Keratinocyte (primary cell): Measurements from ENCODE around the gene KSR2. TPM values are rescaled to one million over a fixed set of nuclear protein-coding genes. Genes with fewer than 3 reads are reported as not detected.

Experiments
- DNase-seq: peaks from one replicate; pipeline ENCODE4 v3.0.0-alpha.2; 2011; ENCODE audit warnings: low read depth, missing footprints, low spot score
- FAIRE-seq: peaks from 2 replicates; lab custom pipeline; 2011; peaks lifted over from hg19 to GRCh38; lab: Jason Lieb, UNC
- H2AFZ ChIP-seq: 2 replicates; pipeline ENCODE4 v1.6.0; 2012; ENCODE audit warnings: low read length, control low read depth, inconsistent platforms; ENCODE audit not compliant: control insufficient read depth
- H3K27ac ChIP-seq: 2 replicates; pipeline ENCODE4 v1.5.1; 2011; ENCODE audit warnings: low read length; ENCODE audit not compliant: control insufficient read depth, insufficient read depth
- H3K27me3 ChIP-seq: 3 replicates; pipeline ENCODE4 v1.6.0; 2011; ENCODE audit warnings: low read length; ENCODE audit not compliant: control insufficient read depth, insufficient read depth; ENCODE audit errors: extremely low read depth
- H3K36me3 ChIP-seq, 2 experiments: 2 replicates in 1 of 2; 3 replicates in 1 of 2; pipeline ENCODE4 v1.5.1; 2011; ENCODE audit warnings: low read length in 2 of 2, mild to moderate bottlenecking in 1 of 2; ENCODE audit not compliant: control insufficient read depth in 2 of 2, insufficient read depth in 2 of 2; ENCODE audit errors: extremely low read depth in 1 of 2
- H3K4me1 ChIP-seq: 3 replicates; pipeline ENCODE4 v1.5.1; 2011; ENCODE audit warnings: low read length; ENCODE audit not compliant: control insufficient read depth, insufficient read depth; ENCODE audit errors: extremely low read depth
- H3K4me2 ChIP-seq: 3 replicates; pipeline ENCODE4 v1.6.0; 2011; ENCODE audit warnings: low read depth, low read length; ENCODE audit not compliant: control insufficient read depth, insufficient read depth; ENCODE audit errors: extremely low read depth
- H3K4me3 ChIP-seq, 3 experiments: fragments of 200-600 bp in 1 of 3; sonication (generic) in 1 of 3; 2 replicates in 2 of 3; 3 replicates in 1 of 3; pipeline ENCODE4 v1.5.1; 2011 to 2016; ENCODE audit warnings: low read length in 3 of 3, mild to moderate bottlenecking in 3 of 3, control low read depth in 2 of 3, inconsistent platforms in 1 of 3, low read depth in 1 of 3, mixed read lengths in 1 of 3, mixed run types in 1 of 3, moderate library complexity in 1 of 3; ENCODE audit not compliant: control insufficient read depth in 2 of 3, insufficient read depth in 2 of 3; ENCODE audit errors: extremely low read depth in 1 of 3
- H3K79me2 ChIP-seq: 2 replicates; pipeline ENCODE4 v1.6.0; 2012; ENCODE audit warnings: low read length; ENCODE audit not compliant: control insufficient read depth, insufficient read depth
- H3K9ac ChIP-seq: 3 replicates; pipeline ENCODE4 v1.6.0; 2011; ENCODE audit warnings: low read length; ENCODE audit not compliant: control insufficient read depth, insufficient read depth; ENCODE audit errors: extremely low read depth
- H3K9me1 ChIP-seq: 3 replicates; pipeline ENCODE4 v1.6.0; 2011; ENCODE audit warnings: low read length; ENCODE audit not compliant: control insufficient read depth, insufficient read depth; ENCODE audit errors: extremely low read depth
- H3K9me3 ChIP-seq: 2 replicates; pipeline ENCODE4 v1.5.1; 2012; ENCODE audit warnings: low read depth, low read length; ENCODE audit not compliant: control insufficient read depth
- H4K20me1 ChIP-seq: 3 replicates; pipeline ENCODE4 v1.6.0; 2011; ENCODE audit warnings: low read length; ENCODE audit not compliant: control insufficient read depth, insufficient read depth; ENCODE audit errors: extremely low read depth
- EZH2 ChIP-seq: IDR thresholded peaks from one replicate; pipeline ENCODE4 v1.6.1; 2012; ENCODE audit warnings: inconsistent platforms, mild to moderate bottlenecking, low read length, moderate library complexity
- dilution Hi-C: fragments of 300-500 bp; cut with MboI; formaldehyde crosslinking; loops from one replicate; pipeline ENCODE4 v1.7.0; 2020; ENCODE audit warnings: low sequenced_read_pairs; ENCODE audit not compliant: extremely low pct_ligation_motif_present
- polyA plus RNA-seq, 5 experiments: library from polyadenylated mRNA; depleted of rRNA in 3 of 5; stranded (reverse) in 3 of 5; stranded (forward) in 1 of 5; unstranded in 1 of 5; fragments of >200 nt; gene quantifications; 1 replicate in 1 of 5; 2 replicates in 3 of 5; 3 replicates in 1 of 5; pipeline versions ENCODE4 v1.2.1 to v1.2.3, GENCODE V29; 2011 to 2012; ENCODE audit warnings: missing spikeins in 2 of 5, low read depth in 1 of 5, low replicate concordance in 1 of 5
- TF ChIP-seq, protein P1 (sequence below), 3 experiments: IDR thresholded peaks in 1 of 3; conservative IDR thresholded peaks in 1 of 3; optimal IDR thresholded peaks in 1 of 3; 2 replicates in 2 of 3; 3 replicates in 1 of 3; pipeline versions ENCODE3 to v1.5.1; 2011; ENCODE audit warnings: low read length in 3 of 3, mild to moderate bottlenecking in 3 of 3, moderate library complexity in 2 of 3, control low read depth in 1 of 3, inconsistent platforms in 1 of 3; ENCODE audit not compliant: insufficient read depth in 2 of 3; ENCODE audit errors: extremely low read depth in 1 of 3

KSR2 gene
- polyA plus RNA-seq, 1 donor (not counting 4 experiments of a cell fraction or from before 2014, with no cell fraction given): 0.01 TPM

DNA sequence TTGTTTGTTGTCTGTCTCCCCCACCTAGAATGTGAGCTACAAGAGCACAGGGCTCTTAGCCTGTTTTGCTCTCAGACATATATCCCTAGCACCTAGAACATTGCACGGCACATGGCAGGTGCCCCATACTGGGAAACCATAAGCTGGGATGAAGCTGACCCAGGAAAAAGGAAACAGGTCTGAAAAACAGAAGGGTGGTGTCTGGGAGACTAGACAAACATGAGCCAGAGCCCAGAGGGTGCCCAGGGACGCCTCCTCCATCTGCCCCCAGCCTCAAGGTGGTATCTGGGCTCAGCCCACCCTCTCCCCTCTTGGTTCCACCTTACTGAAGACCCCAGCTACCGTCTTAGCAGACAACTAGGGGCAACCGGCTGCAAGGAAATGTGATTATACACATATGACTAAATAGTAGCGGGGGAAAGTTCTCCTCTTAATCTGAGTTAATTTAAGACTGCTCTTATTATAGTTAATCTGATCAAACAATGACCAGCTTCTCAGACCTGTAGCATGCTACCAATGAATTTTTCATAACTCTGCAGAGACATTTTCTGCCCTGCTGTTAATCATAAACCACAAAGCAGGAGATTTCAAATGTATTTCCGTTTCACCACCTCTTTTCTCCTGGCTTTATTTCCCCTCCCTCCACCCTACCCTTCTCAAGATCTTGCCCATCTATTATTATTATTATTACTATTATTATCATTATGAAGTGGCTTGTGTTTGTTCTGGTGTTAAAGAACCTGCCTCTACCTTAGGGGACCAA is 31.9 kb downstream of the KSR2 start:
- TF ChIP-seq, protein P1, sequence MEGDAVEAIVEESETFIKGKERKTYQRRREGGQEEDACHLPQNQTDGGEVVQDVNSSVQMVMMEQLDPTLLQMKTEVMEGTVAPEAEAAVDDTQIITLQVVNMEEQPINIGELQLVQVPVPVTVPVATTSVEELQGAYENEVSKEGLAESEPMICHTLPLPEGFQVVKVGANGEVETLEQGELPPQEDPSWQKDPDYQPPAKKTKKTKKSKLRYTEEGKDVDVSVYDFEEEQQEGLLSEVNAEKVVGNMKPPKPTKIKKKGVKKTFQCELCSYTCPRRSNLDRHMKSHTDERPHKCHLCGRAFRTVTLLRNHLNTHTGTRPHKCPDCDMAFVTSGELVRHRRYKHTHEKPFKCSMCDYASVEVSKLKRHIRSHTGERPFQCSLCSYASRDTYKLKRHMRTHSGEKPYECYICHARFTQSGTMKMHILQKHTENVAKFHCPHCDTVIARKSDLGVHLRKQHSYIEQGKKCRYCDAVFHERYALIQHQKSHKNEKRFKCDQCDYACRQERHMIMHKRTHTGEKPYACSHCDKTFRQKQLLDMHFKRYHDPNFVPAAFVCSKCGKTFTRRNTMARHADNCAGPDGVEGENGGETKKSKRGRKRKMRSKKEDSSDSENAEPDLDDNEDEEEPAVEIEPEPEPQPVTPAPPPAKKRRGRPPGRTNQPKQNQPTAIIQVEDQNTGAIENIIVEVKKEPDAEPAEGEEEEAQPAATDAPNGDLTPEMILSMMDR (optimal IDR thresholded peaks at IDR 0.05 in 1 of 3, IDR thresholded peaks at IDR 0.05 in 1 of 3, conservative IDR thresholded peaks at IDR 0.05 in 1 of 3; ENCODE audit: extremely low read depth in 1 of 3, insufficient read depth in 2 of 3, low read length in 3 of 3): no peak
- no peak for TF ChIP-seq EZH2
- dilution Hi-C loops: no loop called here

DNA sequence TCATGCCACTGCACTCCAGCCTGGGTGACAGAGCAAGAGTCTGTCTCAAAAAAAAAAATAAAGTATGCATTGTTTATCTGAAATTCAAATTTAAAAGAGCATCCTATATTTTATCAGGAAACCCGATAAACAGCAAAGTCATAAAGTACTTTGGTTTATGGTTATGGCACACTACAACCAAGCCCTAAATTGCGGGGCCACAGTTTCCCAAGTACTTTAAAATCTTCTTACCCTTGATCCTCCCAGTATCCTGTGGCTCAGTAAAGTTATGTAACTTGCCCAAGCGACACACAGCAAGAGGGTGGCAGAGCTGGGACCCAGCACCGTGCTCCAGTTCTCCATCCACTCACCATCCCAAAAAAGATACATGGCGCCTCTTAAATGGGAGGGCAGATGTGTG is 35.2 kb downstream of the KSR2 start:
- H3K4me1 ChIP-seq: no peaks in the 10 kb centered on the region
- no peak for TF ChIP-seq EZH2
- TF ChIP-seq, protein P1 (optimal IDR thresholded peaks at IDR 0.05 in 1 of 3, IDR thresholded peaks at IDR 0.05 in 1 of 3, conservative IDR thresholded peaks at IDR 0.05 in 1 of 3; ENCODE audit: extremely low read depth in 1 of 3, insufficient read depth in 2 of 3, low read length in 3 of 3): no peak
- no peak overlapping the region for H2AFZ ChIP-seq
- H3K27me3 ChIP-seq: no peaks in the 10 kb centered on the region
- FAIRE-seq (no peak), DNase-seq (no peak)
- no peak overlapping the region for H3K9ac ChIP-seq
- dilution Hi-C loops: no loop called here
- no peaks in the 10 kb centered on the region for H3K79me2 ChIP-seq
- no peaks in the 10 kb centered on the region for H3K9me3 ChIP-seq
- H3K36me3 ChIP-seq: no peaks in the 10 kb centered on the region
- no peak overlapping the region for H3K4me2 ChIP-seq
- H3K27ac ChIP-seq: no peak overlapping the region
- no peaks in the 10 kb centered on the region for H3K9me1 ChIP-seq
- no peak overlapping the region for H3K4me3 ChIP-seq
- no peaks in the 10 kb centered on the region for H4K20me1 ChIP-seq

More for the DNA sequence above, 31.9 kb downstream of the KSR2 start:
- H3K27ac ChIP-seq: no peak overlapping the region
- no peak overlapping the region for H3K4me3 ChIP-seq
- no peaks in the 10 kb centered on the region for H3K27me3 ChIP-seq
- no peaks in the 10 kb centered on the region for H3K79me2 ChIP-seq
- DNase-seq: no peak
- H4K20me1 ChIP-seq: no peaks in the 10 kb centered on the region
- H3K9me3 ChIP-seq: no peaks in the 10 kb centered on the region
- no peaks in the 10 kb centered on the region for H3K9me1 ChIP-seq
- FAIRE-seq: no peak
- no peak overlapping the region for H3K4me2 ChIP-seq
- H2AFZ ChIP-seq: no peak overlapping the region
- H3K4me1 ChIP-seq: no peaks in the 10 kb centered on the region
- H3K36me3 ChIP-seq: no peaks in the 10 kb centered on the region
- H3K9ac ChIP-seq: no peak overlapping the region
